AG08395 (cell line): ENCODE data around the gene DDIAS.
"Not testable (repeated sequence)": the region's sequence is repeated elsewhere in the genome, so short reads cannot be mapped to it uniquely, and the experiment has no call there.

Experiments used
- DNase-seq: peaks from one replicate; pipeline ENCODE4 v3.0.0; 2012; ENCODE audit warnings: mixed read lengths, low spot score

DDIAS gene

GRCh38 chr11:82901165-82901921 is at the start of gene DDIAS:
DDIAS (plus strand) TSS chr11:82901736; CDS start chr11:82914739, 13,003 bp downstream.
- DNase-seq = peak; percentile 97

- DNase-seq = no peak
These were observed 47.3 kb upstream of the DDIAS start for GRCh38 chr11:82854242-82854641.

- not testable (repeated sequence) for DNase-seq
These were observed 46.6 kb upstream of the DDIAS start for GRCh38 chr11:82854916-82855315.

GRCh38 chr11:82855616-82856015 is 45.9 kb upstream of the DDIAS start:
- no peak for DNase-seq

GRCh38 chr11:82857145-82857544 is 44.4 kb upstream of the DDIAS start:
- no peak for DNase-seq

GRCh38 chr11:82858133-82858532 is 43.4 kb upstream of the DDIAS start:
- DNase-seq = no peak

- DNase-seq = peak; percentile 62
These were observed 42.9 kb upstream of the DDIAS start for GRCh38 chr11:82858556-82859091.

GRCh38 chr11:82859750-82860149 is 41.8 kb upstream of the DDIAS start:
- DNase-seq = no peak

GRCh38 chr11:82862379-82862778 is 39.2 kb upstream of the DDIAS start:
- DNase-seq = no peak

GRCh38 chr11:82863209-82863608 is 38.3 kb upstream of the DDIAS start:
- DNase-seq = no peak

GRCh38 chr11:82864268-82864667 is 37.3 kb upstream of the DDIAS start:
- DNase-seq = peak; percentile 57

GRCh38 chr11:82865841-82866240 is 35.7 kb upstream of the DDIAS start:
- DNase-seq = peak; percentile 24

GRCh38 chr11:82867495-82868082 is 33.9 kb upstream of the DDIAS start:
- peak; percentile 61 for DNase-seq

GRCh38 chr11:82869657-82870056 is 31.9 kb upstream of the DDIAS start:
- peak; percentile 7 for DNase-seq

- peak; percentile 8 for DNase-seq
These were observed 29.9 kb upstream of the DDIAS start for GRCh38 chr11:82871646-82872045.

- DNase-seq = no peak
These were observed 29.0 kb upstream of the DDIAS start for GRCh38 chr11:82872377-82873150.

- no peak for DNase-seq
These were observed 27.6 kb upstream of the DDIAS start for GRCh38 chr11:82873919-82874333.

GRCh38 chr11:82874646-82875523 is 26.7 kb upstream of the DDIAS start:
- DNase-seq = no peak

GRCh38 chr11:82883853-82884252 is 17.7 kb upstream of the DDIAS start:
- no peak for DNase-seq

- no peak for DNase-seq
These were observed 12.2 kb upstream of the DDIAS start for GRCh38 chr11:82889133-82890001.

- DNase-seq = no peak
These were observed 11.6 kb upstream of the DDIAS start for GRCh38 chr11:82890002-82890341.
